GM19438 (cell line): ENCODE data around the gene TAF7.
A peak's percentile ranks its signal among the peaks of the same experiment; 100 is the strongest.
"Not testable (repeated sequence)": the region's sequence is repeated elsewhere in the genome, so short reads cannot be mapped to it uniquely, and the experiment has no call there.

Experiments
- ATAC-seq: cut with Tn5 transposase; IDR thresholded peaks from one replicate; pipeline ENCODE4 v1.9.1; 2021; ENCODE audit warnings: low read depth; ENCODE audit not compliant: unreplicated experiment

The TAF7 gene

GRCh38 chr5:141340781-141341354 lies 20.3 kb upstream of the TAF7 start:
- not testable (repeated sequence) for ATAC-seq

- no peak for ATAC-seq
Measured at GRCh38 chr5:141338538-141339306, 18.1 kb upstream of the TAF7 start, which contains the start of gene PCDHGA2. Gene PCDHGA2 (plus strand): TSS chr5:141338760.

- not testable (repeated sequence) for ATAC-seq
Measured at GRCh38 chr5:141332571-141332970, 12.0 kb upstream of the TAF7 start.

GRCh38 chr5:141330299-141331080 lies 9.9 kb upstream of the TAF7 start, which contains the start of gene PCDHGA1:
Gene PCDHGA1 (plus strand): TSS chr5:141330514.
- peak; percentile 74 for ATAC-seq

- ATAC-seq: no peak
Measured at GRCh38 chr5:141328231-141328630, 7.6 kb upstream of the TAF7 start.

GRCh38 chr5:141326088-141326854 lies 5.7 kb upstream of the TAF7 start:
- ATAC-seq: no peak

GRCh38 chr5:141322261-141322660 lies 1.7 kb upstream of the TAF7 start:
- no peak for ATAC-seq

GRCh38 chr5:141319699-141320098 lies 885 bp downstream of the TAF7 start:
- no peak for ATAC-seq

GRCh38 chr5:141319202-141319601 lies 1.4 kb downstream of the TAF7 start:
- ATAC-seq: no peak

GRCh38 chr5:141316963-141317362 lies 3.6 kb downstream of the TAF7 start:
- ATAC-seq: not testable (repeated sequence)

GRCh38 chr5:141313711-141314110 lies 6.9 kb downstream of the TAF7 start:
- no peak for ATAC-seq

GRCh38 chr5:141306630-141307029 lies 14.0 kb downstream of the TAF7 start:
- no peak for ATAC-seq

- no peak for ATAC-seq
Measured at GRCh38 chr5:141303756-141304155, 16.8 kb downstream of the TAF7 start, which contains the start of gene SLC25A2. Gene SLC25A2 (minus strand): TSS chr5:141304049. CDS start chr5:141303865, 184 bp downstream.

GRCh38 chr5:141298376-141298775 lies 22.2 kb downstream of the TAF7 start:
- ATAC-seq: no peak

- ATAC-seq: no peak
Measured at GRCh38 chr5:141272906-141273305, 47.7 kb downstream of the TAF7 start.

GRCh38 chr5:141269195-141269594 lies 51.4 kb downstream of the TAF7 start:
- no peak for ATAC-seq
